ENCODE measurements around the gene TMEM45A. TPM values are rescaled to one million over a fixed set of nuclear protein-coding genes. Genes with fewer than 3 reads are reported as not detected.

TMEM45A gene
- total RNA-seq, 4 donors from 2014 or later: 3.5 to 7.0 (median 4.1) TPM

- ATAC-seq (no peak), DNase-seq (no peak)
- Histone ChIP-seq H3K27me3 (peaks cover 0 to 11% (median 0%) of the 10 kb centered on the region in 3 donors), H3K4me1 (no peaks in the 10 kb centered on the region), H3K27ac (no peak overlapping the region), H3K9me3 (no peaks in the 10 kb centered on the region), H3K36me3 (no peaks in the 10 kb centered on the region), H3K4me3 (no peak overlapping the region)
- TF ChIP-seq POLR2A (IDR thresholded peaks at IDR 0.05): no peak
- no peak for TF ChIP-seq CTCF (IDR thresholded peaks at IDR 0.05 in 4 of 5, conservative IDR thresholded peaks at IDR 0.05 in 1 of 5)
- in situ Hi-C loops (cut with MboI; ENCODE audit: low sequenced_read_pairs in 4 of 4) (no loop called here), intact Hi-C loops (cut with DNase I; ENCODE audit: low total_unique reads) (no loop called here)
Measured at GRCh38 chr3:100613721-100614390, 121.4 kb downstream of the TMEM45A start.

- Histone ChIP-seq H3K4me1 (no peaks in the 10 kb centered on the region), H3K4me3 (no peak overlapping the region), H3K9me3 (no peaks in the 10 kb centered on the region), H3K27me3 (peaks cover 0 to 7% (median 0%) of the 10 kb centered on the region in 3 donors), H3K36me3 (no peaks in the 10 kb centered on the region), H3K27ac (no peak overlapping the region)
- DNase-seq (no peak), ATAC-seq (no peak)
- TF ChIP-seq POLR2A (IDR thresholded peaks at IDR 0.05) (no peak), CTCF (IDR thresholded peaks at IDR 0.05 in 4 of 5, conservative IDR thresholded peaks at IDR 0.05 in 1 of 5) (no peak)
- intact Hi-C loops (cut with DNase I; ENCODE audit: low total_unique reads) (no loop called here), in situ Hi-C loops (cut with MboI; ENCODE audit: low sequenced_read_pairs in 4 of 4) (no loop called here)
Measured at GRCh38 chr3:100614941-100615340, 122.5 kb downstream of the TMEM45A start.

GRCh38 chr3:100615684-100616083 is 123.3 kb downstream of the TMEM45A start:
- in situ Hi-C loops (cut with MboI; ENCODE audit: low sequenced_read_pairs in 4 of 4) (no loop called here), intact Hi-C loops (cut with DNase I; ENCODE audit: low total_unique reads) (no loop called here)
- H3K4me1 ChIP-seq: no peaks in the 10 kb centered on the region
- peaks cover 0 to 2% (median 0%) of the 10 kb centered on the region in 3 donors for H3K27me3 ChIP-seq
- ATAC-seq (no peak), DNase-seq (no peak)
- H3K9me3 ChIP-seq: no peaks in the 10 kb centered on the region
- no peak overlapping the region for H3K4me3 ChIP-seq
- no peak overlapping the region for H3K27ac ChIP-seq
- H3K36me3 ChIP-seq: no peaks in the 10 kb centered on the region
- TF ChIP-seq CTCF (IDR thresholded peaks at IDR 0.05 in 4 of 5, conservative IDR thresholded peaks at IDR 0.05 in 1 of 5): no peak
- TF ChIP-seq POLR2A (IDR thresholded peaks at IDR 0.05): no peak

GRCh38 chr3:100621251-100621650 is 128.8 kb downstream of the TMEM45A start:
- Histone ChIP-seq H3K36me3 (no peaks in the 10 kb centered on the region), H3K4me1 (no peaks in the 10 kb centered on the region), H3K4me3 (no peak overlapping the region), H3K27ac (no peak overlapping the region), H3K9me3 (no peaks in the 10 kb centered on the region), H3K27me3 (no peaks in the 10 kb centered on the region)
- no peak for DNase-seq
- in situ Hi-C loops (cut with MboI; ENCODE audit: low sequenced_read_pairs in 4 of 4): no loop called here
- no peak for TF ChIP-seq POLR2A (IDR thresholded peaks at IDR 0.05)
- TF ChIP-seq CTCF (IDR thresholded peaks at IDR 0.05 in 4 of 5, conservative IDR thresholded peaks at IDR 0.05 in 1 of 5): no peak
- intact Hi-C loops (cut with DNase I; ENCODE audit: low total_unique reads): no loop called here
- no peak for ATAC-seq

Other genes with a start within 250 kb of the TMEM45A start
- 10 to 100 TPM; 14.2 to 56.4 (median 45.0) TPM for gene TBC1D23, start 231.6 kb upstream of the TMEM45A start, total RNA-seq
- 10 to 100 TPM; 13.5 to 45.2 (median 24.2) TPM for gene NIT2, start 157.9 kb upstream of the TMEM45A start, total RNA-seq
- gene TOMM70, start 91.5 kb upstream of the TMEM45A start, total RNA-seq: 10 to 100 TPM; 57.6 to 82.2 (median 64.3) TPM
- 1 to 10 TPM; 1.1 to 3.7 (median 1.9) TPM for gene LNP1, start 91.1 kb upstream of the TMEM45A start, total RNA-seq
- gene ADGRG7, start 117.0 kb downstream of the TMEM45A start, total RNA-seq: under 1 TPM in 1 of 4 donors, not detected in 3; 0.58 TPM
- 10 to 100 TPM; 57.2 to 77.9 (median 67.3) TPM for gene TFG, start 216.9 kb downstream of the TMEM45A start, total RNA-seq